ENCODE measurements around the gene CEP63. TPM values are rescaled to one million over a fixed set of nuclear protein-coding genes. Genes with fewer than 3 reads are reported as not detected.

Gene CEP63
- total and polyA plus RNA-seq, 9 of the 15 experiments (the other 6 are each of a cell fraction or from before 2014, with no cell fraction given) = 5.1 to 17.8 (median 10.6) TPM

DNA sequence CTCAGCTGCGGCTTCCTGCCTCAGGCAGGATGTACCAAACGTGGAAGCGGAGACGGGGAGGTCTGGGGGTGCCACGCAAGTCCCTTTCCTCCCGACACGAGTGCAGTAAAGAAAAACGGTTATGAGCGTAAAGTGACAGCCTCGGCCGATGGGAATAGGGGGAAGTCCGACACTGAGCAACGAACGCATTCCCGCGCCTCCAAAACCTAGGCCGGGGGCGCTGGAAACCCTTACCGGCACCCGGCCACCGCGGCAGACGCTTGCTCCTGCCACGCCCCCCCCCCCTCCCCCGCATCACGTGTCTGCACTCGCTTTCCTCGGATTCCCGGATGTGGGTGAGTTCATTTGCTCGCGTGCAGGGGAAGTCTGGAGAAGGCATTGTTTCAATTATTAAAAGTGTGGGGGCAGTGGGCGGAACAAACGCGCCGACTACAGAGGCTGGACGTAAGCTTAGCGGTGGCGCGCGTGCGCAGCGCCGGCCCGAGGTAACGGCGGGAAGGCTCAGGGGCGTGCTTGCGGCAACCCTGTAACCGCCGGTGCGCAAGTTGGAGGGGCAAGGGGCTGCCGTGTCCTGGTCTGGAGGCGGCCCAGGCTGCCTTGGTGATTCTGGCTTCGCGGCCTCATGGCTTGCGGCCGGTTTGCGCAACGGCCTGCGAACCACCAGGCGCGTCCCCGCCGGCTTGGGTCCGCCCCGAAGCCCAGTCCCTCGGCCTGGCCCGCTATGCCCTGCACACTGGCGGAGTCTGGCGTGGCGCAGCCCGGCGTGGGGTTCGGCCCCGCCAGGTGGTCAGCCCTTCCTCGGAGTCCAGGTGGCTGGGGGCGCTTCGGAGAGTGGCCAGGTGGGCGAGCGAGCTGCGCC, at the start of gene CEP63, which contains the start of gene ANAPC13 (continued):
- TF ChIP-seq ZNF511 (CRISPR knock-in tag; IDR thresholded peaks at IDR 0.05) (peak; percentile 83), TCF3 (CRISPR knock-in tag; IDR thresholded peaks at IDR 0.05) (no peak), ELF1 (tag; IDR thresholded peaks at IDR 0.05) (peak; percentile 73), VEZF1 (CRISPR knock-in tag; IDR thresholded peaks at IDR 0.05) (peak; percentile 76), TOE1 (IDR thresholded peaks at IDR 0.05; ENCODE audit: borderline replicate concordance) (peak; percentile 93), TOE1 (CRISPR knock-in tag; IDR thresholded peaks at IDR 0.05; ENCODE audit: borderline replicate concordance, low read depth) (no peak), NR2C2 (CRISPR knock-in tag; IDR thresholded peaks at IDR 0.05) (no peak), NR2C2 (tag; IDR thresholded peaks at IDR 0.05) (peak; percentile 44; the same call in 1 of the 2 replicates), NEUROD1 (IDR thresholded peaks at IDR 0.05; ENCODE audit: borderline replicate concordance, low read depth, low read length, partially characterized antibody) (peak; percentile 52), ZNF584 (CRISPR knock-in tag; IDR thresholded peaks at IDR 0.05; ENCODE audit: low read depth) (no peak), EP400 (IDR thresholded peaks at IDR 0.05) (peak; percentile 95), HMGXB4 (CRISPR knock-in tag; IDR thresholded peaks at IDR 0.05) (no peak), ETV1 (tag; conservative IDR thresholded peaks at IDR 0.05; ENCODE audit: low read depth) (peak; percentile 67), ZNF785 (CRISPR knock-in tag; IDR thresholded peaks at IDR 0.05) (no peak), MYC (IDR thresholded peaks at IDR 0.05; ENCODE audit: low read depth, low read length) (peak; percentile 82), MYC (CRISPR knock-in tag; IDR thresholded peaks at IDR 0.05; ENCODE audit: borderline replicate concordance, low read depth) (0 out of 2 replicates have a peak, but pooled peaks have one; percentile 28), DPF2 (IDR thresholded peaks at IDR 0.05) (no peak)
- TF ChIP-seq, protein P1, sequence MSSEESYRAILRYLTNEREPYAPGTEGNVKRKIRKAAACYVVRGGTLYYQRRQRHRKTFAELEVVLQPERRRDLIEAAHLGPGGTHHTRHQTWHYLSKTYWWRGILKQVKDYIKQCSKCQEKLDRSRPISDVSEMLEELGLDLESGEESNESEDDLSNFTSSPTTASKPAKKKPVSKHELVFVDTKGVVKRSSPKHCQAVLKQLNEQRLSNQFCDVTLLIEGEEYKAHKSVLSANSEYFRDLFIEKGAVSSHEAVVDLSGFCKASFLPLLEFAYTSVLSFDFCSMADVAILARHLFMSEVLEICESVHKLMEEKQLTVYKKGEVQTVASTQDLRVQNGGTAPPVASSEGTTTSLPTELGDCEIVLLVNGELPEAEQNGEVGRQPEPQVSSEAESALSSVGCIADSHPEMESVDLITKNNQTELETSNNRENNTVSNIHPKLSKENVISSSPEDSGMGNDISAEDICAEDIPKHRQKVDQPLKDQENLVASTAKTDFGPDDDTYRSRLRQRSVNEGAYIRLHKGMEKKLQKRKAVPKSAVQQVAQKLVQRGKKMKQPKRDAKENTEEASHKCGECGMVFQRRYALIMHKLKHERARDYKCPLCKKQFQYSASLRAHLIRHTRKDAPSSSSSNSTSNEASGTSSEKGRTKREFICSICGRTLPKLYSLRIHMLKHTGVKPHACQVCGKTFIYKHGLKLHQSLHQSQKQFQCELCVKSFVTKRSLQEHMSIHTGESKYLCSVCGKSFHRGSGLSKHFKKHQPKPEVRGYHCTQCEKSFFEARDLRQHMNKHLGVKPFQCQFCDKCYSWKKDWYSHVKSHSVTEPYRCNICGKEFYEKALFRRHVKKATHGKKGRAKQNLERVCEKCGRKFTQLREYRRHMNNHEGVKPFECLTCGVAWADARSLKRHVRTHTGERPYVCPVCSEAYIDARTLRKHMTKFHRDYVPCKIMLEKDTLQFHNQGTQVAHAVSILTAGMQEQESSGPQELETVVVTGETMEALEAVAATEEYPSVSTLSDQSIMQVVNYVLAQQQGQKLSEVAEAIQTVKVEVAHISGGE (CRISPR knock-in tag; IDR thresholded peaks at IDR 0.05) = peak in 1 of 3 experiments; percentile 63; a peak in 1 of 6 replicates
